ENCODE measurements around the gene B3GAT1.

B3GAT1 gene

GRCh38 chr11:134440851-134441250 is 28.8 kb upstream of the B3GAT1 start:
- no peak for DNase-seq

GRCh38 chr11:134438542-134439537 is 26.8 kb upstream of the B3GAT1 start:
- DNase-seq: no peak

GRCh38 chr11:134437821-134438220 is 25.8 kb upstream of the B3GAT1 start:
- DNase-seq: no peak

- DNase-seq: no peak
These were observed 24.7 kb upstream of the B3GAT1 start for GRCh38 chr11:134436781-134437180.

- DNase-seq: no peak
These were observed 21.8 kb upstream of the B3GAT1 start for GRCh38 chr11:134433806-134434205.

- DNase-seq: no peak
These were observed 21.2 kb upstream of the B3GAT1 start for GRCh38 chr11:134433251-134433650.

- DNase-seq: no peak
These were observed 20.7 kb upstream of the B3GAT1 start for GRCh38 chr11:134432776-134433175.

- DNase-seq: no peak
These were observed 17.1 kb upstream of the B3GAT1 start for GRCh38 chr11:134429106-134429505.

- no peak for DNase-seq
These were observed 13.9 kb upstream of the B3GAT1 start for GRCh38 chr11:134425816-134426536.

- DNase-seq: no peak
These were observed 13.4 kb upstream of the B3GAT1 start for GRCh38 chr11:134425413-134425812.

GRCh38 chr11:134423106-134423505 is 11.1 kb upstream of the B3GAT1 start:
- DNase-seq: no peak

GRCh38 chr11:134417871-134418840 is 6.1 kb upstream of the B3GAT1 start:
- DNase-seq: no peak

- no peak for DNase-seq
These were observed 4.7 kb upstream of the B3GAT1 start for GRCh38 chr11:134416726-134417125.

GRCh38 chr11:134414766-134415765 is 3.0 kb upstream of the B3GAT1 start:
- no peak for DNase-seq

GRCh38 chr11:134413826-134414731 is 2.0 kb upstream of the B3GAT1 start:
- no peak for DNase-seq

- no peak for DNase-seq
These were observed 1.2 kb upstream of the B3GAT1 start for GRCh38 chr11:134413043-134413825.

GRCh38 chr11:134410766-134411165 is 1.3 kb downstream of the B3GAT1 start:
- DNase-seq: no peak

- DNase-seq: no peak
These were observed 2.3 kb downstream of the B3GAT1 start for GRCh38 chr11:134409552-134410429.

Data from stimulated activated CD4-positive, alpha-beta T cell treated with anti-CD3 and anti-CD28 coated beads, Interleukin-4, amount 100 ng/mL, for 4 hours (primary cell).